GM19025 (cell line): ENCODE data around the gene KCNMA1.

Source experiments
- ATAC-seq: cut with Tn5 transposase; IDR thresholded peaks from one replicate; pipeline ENCODE4 v1.9.1; 2021; ENCODE audit warnings: mild to moderate bottlenecking, low read depth, moderate library complexity; ENCODE audit not compliant: unreplicated experiment

KCNMA1 gene

GRCh38 chr10:77320971-77321471 is 316.6 kb downstream of the KCNMA1 start:
- no peak for ATAC-seq

DNA sequence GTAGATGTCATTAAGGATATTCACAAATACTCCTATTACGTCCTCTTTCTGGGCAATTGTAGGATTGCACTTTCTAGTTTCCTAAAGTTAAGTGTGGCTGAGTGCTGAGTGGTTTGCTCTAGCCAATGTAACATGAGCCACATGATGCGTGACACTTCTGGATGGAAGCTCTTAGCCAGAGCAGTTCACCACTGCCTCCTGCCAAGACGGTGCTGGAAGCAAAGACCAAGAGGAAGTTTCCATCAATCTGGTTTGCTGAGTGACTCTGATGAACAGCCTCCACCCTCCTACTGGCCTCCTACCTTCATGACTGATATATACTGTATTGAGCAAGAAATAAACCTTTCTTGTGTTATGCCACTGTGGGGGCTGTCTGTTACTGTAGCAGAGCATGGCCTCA is 318.1 kb downstream of the KCNMA1 start:
- ATAC-seq, result no peak

- ATAC-seq, result no peak
Observed at GRCh38 chr10:77318739-77319138, 318.9 kb downstream of the KCNMA1 start.

DNA sequence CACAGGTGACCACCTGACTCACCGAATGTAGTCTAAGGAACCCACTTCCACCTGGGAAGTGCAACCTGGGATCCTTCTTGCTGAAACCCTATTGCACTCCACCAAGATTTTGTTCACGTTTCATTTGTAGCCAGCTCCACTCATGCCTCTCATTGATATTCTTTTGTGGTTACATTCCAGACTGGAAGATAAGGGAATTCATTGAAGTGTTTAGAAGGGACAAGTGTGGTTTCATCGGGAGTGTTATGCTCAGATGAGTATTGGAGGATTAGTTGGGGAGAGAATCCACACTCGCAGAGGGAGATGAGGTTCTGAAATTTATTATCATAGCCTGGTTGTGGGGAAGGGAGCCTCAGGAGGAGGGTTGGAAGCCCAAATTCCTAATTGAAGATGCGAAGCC is 320.4 kb downstream of the KCNMA1 start:
- no peak for ATAC-seq

DNA sequence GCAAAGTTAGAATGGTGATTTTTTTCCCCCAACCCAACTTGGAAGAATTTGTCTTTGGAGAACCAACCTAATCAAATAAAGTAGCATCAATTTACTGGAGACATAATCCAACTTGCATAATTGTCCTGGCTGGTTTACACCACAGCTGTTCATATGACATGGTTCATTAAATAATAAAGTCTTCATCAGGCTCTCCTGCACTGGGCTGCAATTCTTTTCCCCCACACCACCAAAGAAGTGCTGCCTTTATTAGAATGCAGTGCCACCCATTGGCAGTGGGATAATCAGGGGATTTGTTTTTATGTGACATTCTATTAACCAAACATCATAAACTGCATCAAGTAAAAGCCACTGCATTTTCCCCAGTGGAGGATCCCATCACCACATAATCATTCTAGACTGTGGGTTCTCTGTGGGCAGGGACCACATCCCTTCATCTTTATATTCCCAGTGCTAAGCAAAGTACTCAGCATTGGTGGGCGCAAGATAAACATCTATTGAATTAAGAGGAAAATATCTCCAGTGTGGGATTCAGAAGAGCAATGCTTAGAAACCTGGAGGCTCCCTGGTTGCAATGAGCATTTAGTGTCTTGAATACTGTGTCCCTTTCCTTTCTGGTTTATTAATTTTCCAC is 322.0 kb downstream of the KCNMA1 start:
- ATAC-seq, result no peak

GRCh38 chr10:77313066-77313750 is 324.4 kb downstream of the KCNMA1 start:
- no peak for ATAC-seq

DNA sequence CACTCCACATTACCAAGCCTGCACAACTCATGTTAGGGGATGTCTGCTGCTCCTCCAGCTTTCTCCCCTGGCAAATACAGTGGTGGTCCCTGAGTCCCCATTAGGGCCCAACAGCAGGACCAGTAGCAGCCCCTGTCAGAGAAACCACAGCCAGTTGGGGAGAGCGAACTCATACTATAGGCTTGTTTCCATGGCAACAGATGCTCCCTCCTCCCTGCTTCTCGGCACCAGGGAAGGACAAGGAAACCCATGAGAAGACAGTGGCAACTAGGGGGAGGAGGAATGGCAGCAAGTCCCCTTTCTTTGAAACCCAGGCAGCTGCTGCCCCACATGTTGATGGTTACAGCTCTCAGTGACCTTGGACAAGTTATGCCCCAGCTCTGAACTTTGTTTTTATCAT is 326.4 kb downstream of the KCNMA1 start:
- no peak for ATAC-seq

- no peak for ATAC-seq
Observed at GRCh38 chr10:77310288-77310840, 327.2 kb downstream of the KCNMA1 start.

- ATAC-seq, result no peak
Observed at GRCh38 chr10:77309509-77309908, 328.1 kb downstream of the KCNMA1 start.

- ATAC-seq, result no peak
Observed at GRCh38 chr10:77309092-77309491, 328.5 kb downstream of the KCNMA1 start.

- no peak for ATAC-seq
Observed at GRCh38 chr10:77308084-77308732, 329.4 kb downstream of the KCNMA1 start.

DNA sequence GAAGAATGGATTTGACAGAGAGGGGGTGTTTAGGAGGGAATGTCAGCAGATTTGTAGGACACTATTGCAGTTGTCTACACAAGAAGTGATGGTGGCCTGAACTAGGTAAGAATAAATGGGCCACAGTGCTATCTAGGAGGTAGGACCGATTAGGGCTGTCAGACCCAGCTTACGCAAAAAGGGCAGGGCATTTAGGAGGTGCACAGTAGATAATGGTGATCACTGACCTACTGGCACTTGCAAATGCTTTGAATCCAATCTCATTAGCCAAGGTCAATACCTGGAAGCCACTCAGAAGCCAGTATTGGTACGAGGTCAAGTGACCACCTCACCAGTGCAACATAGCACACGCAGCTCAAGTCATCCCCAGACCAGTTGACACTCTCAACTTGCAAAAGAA is 330.9 kb downstream of the KCNMA1 start:
- no peak for ATAC-seq

DNA sequence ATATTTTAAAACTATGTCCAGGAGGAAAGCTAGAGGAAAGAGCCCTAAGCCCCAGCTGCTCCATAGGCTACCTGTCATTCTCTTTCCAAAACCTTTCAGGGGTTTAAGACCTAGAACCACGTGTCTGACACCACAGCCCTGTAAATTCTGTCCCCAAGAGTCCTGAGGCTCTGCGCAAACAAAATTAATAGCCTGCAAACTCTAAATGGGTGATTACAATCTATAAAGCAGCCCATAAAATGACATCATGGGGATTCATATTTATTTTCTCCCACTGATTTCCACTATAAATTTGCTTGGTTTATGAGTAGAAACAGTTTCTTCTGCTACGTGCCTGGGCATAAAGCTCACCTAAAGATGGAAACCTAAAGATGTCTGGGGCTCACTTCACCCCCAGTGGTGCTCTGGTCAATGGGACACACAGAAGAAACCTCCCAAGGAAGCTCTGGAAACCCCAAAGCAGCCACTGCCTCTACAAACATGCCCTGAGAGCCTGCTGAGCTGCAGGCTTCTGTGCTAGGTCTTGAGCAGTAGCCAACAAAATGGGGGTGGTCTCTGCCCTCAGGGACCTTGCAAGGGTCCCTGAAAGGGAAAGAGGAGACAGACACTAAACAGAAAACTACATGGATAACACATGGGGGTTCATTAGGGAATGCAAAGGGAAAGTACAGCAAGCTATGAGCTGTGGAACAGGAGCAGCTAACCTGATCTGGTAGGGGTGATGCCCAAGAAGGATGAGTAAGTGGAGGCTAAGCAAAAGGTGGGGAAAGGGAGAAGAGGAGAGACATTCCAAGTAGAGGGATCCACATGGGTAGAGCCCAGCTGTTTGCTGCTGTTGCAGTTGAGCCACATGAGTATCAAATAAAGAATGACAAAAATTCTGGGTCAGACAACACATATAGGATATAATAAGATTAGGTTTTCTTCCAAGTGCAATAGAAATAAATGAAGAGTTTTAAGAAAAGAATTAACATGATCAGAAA is 331.7 kb downstream of the KCNMA1 start:
- ATAC-seq, result no peak

GRCh38 chr10:77304192-77304591 is 333.4 kb downstream of the KCNMA1 start:
- no peak for ATAC-seq

DNA sequence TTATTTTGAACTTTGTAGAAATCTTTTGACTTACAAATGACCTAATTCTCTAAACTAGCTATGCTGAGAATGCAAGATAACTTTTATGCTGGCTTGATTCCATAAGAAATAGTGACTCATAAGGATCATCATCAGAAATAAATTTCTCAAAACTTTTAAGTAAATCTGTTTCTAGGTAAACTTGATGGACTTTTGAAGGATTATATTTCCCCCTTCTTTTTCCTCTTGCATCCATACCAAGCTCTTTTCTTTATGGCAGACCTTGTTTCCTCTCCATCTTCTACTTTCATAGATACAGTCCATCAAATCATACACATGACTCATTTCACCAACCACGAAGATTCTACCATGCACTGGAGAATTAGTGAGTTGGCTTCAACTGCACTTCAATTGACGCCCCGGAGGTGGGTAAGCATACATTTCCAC is 336.3 kb downstream of the KCNMA1 start:
- ATAC-seq, result no peak

- ATAC-seq, result no peak
Observed at GRCh38 chr10:77300682-77301302, 336.8 kb downstream of the KCNMA1 start.

DNA sequence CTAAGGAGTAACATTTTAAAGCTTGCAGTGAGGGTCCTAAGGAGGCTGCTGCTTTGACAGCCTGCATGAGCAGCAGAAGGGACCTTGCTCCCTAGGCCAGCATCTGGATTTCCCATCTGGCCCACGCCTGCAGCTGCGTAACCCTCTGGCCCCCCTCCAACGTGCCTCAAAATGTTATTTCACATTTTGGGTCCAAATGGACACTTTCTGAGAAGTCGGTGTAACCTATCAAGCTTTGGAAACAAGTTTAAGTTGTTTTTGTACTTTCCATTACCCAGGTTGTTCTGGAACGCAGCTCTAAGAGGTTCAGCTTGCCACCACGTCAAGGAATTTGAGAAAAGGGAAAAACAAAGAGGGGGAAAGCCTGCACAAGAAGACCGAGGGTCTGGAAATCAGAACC is 338.3 kb downstream of the KCNMA1 start:
- no peak for ATAC-seq

DNA sequence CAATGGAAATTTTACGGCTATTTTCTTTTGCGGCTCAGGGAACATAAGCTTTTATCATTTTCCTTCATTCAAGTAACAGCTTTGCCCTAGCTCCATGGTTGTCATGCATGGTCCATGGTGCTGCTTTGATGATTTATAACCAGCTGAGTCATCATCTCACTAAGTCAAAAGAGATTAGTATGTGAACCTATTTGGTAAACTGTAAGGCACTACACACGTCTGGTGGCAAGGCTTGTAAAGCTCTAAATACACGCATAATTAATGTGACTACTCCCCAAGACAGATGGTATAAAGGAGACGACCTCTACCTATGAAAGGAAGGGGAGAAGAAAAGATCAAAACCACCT is 340.2 kb downstream of the KCNMA1 start:
- no peak for ATAC-seq

DNA sequence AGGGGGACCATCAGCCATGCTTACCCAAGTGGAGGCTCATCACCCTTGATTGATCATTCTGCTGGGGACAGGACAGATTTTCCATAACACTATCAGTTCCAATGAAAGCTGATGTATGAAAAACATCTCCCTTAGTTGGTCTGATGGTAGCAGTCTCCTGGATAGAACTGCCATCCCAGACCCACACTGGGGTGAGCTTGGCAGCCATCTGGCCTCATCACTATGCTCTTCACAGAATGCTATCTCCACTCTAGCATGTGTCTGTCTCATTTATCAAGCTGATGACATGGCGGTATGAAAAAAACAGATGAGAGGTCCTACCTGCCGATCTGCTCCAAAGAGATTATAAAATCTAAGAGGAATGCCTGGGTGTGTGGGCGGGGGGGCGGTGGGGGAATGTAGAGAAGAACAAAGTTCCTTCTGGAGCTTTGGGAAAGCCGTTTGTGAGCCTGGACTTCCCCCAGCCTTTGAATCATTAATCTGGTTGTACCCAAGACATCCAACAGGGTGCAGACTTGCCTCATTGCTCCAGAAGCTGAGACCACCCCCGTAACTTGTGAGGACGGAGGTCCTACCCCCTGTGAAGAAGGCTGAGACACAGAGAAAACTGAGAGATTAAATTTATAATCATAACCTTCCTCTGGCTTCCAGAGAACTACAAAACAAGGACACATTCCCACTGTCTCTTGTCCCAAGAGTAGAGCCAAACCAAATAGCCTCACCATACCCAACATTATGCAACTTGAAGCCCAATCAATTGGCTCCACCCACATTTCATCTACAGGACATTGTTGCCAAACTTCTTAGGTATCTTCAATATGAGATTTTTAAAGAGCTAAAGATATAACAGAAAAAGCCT is 340.8 kb downstream of the KCNMA1 start:
- ATAC-seq, result no peak
